HCT116 (cell line): ENCODE results near the gene TAF4.

Experiments
- CEBPB ChIP-seq: IDR thresholded peaks from 2 replicates; pipeline ENCODE4 v1.6.1; 2012; ENCODE audit warnings: low read depth
- ELF1 ChIP-seq: IDR thresholded peaks from 2 replicates; pipeline ENCODE4 v1.6.1; 2012; ENCODE audit warnings: low read depth, borderline replicate concordance
- EZH2 ChIP-seq: fragments of 200-600 bp; sonication (generic); IDR thresholded peaks from 2 replicates; pipeline ENCODE4 v1.6.1; 2017; ENCODE audit warnings: antibody characterized with exemption, mixed run types
- JUND ChIP-seq: IDR thresholded peaks from 2 replicates; pipeline ENCODE4 v1.6.1; 2012
- YY1 ChIP-seq: IDR thresholded peaks from 2 replicates; pipeline ENCODE4 v1.6.1; 2011; ENCODE audit warnings: low read length, low read depth, moderate library complexity, mild to moderate bottlenecking; ENCODE audit not compliant: insufficient replicate concordance; ENCODE audit errors: extremely low read depth
- ZBTB33 ChIP-seq: IDR thresholded peaks from 2 replicates; pipeline ENCODE4 v1.6.1; 2011; ENCODE audit warnings: mild to moderate bottlenecking, low read length, moderate library complexity; ENCODE audit not compliant: insufficient replicate concordance; ENCODE audit errors: extremely low read depth

- TF ChIP-seq CEBPB: no peak
- TF ChIP-seq YY1: no peak
- no peak for TF ChIP-seq EZH2
- no peak for TF ChIP-seq JUND
- TF ChIP-seq ELF1: no peak
- no peak for TF ChIP-seq ZBTB33
Observed at GRCh38 chr20:62048346-62048761, 17.3 kb downstream of the TAF4 start.
